ENCODE results near the gene NAGS.

NAGS gene

DNA sequence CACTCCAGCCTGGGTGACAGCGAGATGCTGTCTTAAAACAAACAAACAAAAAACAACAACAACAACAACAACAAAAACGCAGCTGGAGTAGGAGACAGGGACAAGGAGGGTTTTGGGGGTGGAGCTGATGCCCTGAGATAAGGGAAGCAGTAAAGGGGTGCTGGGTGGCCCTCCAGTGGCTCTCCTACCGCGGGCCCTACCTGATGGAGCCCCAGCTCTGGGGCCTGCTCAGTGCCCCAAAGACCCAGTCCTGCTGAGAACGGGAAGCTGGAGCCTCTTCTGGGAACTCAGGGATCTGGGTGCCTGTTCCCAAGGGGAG, 21.3 kb upstream of the NAGS start:
- Histone ChIP-seq H3K27me3 (replicated peaks) (peaks cover 24% of the 10 kb centered on the region), H3K4me3 (ENCODE audit: low read depth, low read length) (no peak overlapping the region), H3K36me3 (replicated peaks) (no peaks in the 10 kb centered on the region), H3K27ac (no peak overlapping the region)
- TF ChIP-seq CTCF (IDR thresholded peaks at IDR 0.05; ENCODE audit: low read depth, low read length, missing control alignments) = no peak
- no peak for DNase-seq
- in situ Hi-C loops (cut with HindIII; ENCODE audit: low pct_ligation_motif_present, low sequenced_read_pairs) = no loop called here

GRCh38 chr17:43983515-43984411, 20.7 kb upstream of the NAGS start:
- in situ Hi-C loops (cut with HindIII; ENCODE audit: low pct_ligation_motif_present, low sequenced_read_pairs) = no loop called here
- peaks cover 19% of the 10 kb centered on the region for H3K27me3 ChIP-seq (replicated peaks)
- peak; percentile 58 for TF ChIP-seq CTCF (IDR thresholded peaks at IDR 0.05; ENCODE audit: low read depth, low read length, missing control alignments)
- no peak overlapping the region for H3K27ac ChIP-seq
- H3K36me3 ChIP-seq (replicated peaks) = no peaks in the 10 kb centered on the region
- DNase-seq = no peak
- H3K4me3 ChIP-seq (ENCODE audit: low read depth, low read length) = peak overlapping the region; percentile 39

DNA sequence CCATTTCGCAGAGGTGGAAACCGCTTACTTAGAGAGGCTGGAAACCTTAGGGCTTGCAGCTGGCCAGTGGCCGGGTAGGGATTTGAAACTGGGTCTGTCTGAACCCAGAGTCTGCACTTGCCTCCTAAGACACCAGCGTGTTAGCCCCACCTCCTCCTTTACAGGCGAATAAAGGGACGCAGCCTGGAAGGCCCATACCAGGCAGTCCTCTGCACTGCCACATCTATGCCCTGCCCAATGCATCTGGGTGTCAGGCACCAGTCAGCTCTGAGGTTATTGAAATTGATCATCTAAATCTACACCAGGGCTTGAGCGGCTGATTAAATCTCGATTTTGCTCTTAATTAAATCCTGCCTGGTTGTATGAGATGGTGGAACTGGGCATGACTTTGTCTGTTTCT, 19.9 kb upstream of the NAGS start:
- in situ Hi-C loops (cut with HindIII; ENCODE audit: low pct_ligation_motif_present, low sequenced_read_pairs) = no loop called here
- DNase-seq = no peak
- no peak overlapping the region for H3K4me3 ChIP-seq (ENCODE audit: low read depth, low read length)
- peaks cover 18% of the 10 kb centered on the region for H3K27me3 ChIP-seq (replicated peaks)
- no peak for TF ChIP-seq CTCF (IDR thresholded peaks at IDR 0.05; ENCODE audit: low read depth, low read length, missing control alignments)
- no peak overlapping the region for H3K27ac ChIP-seq
- H3K36me3 ChIP-seq (replicated peaks) = no peaks in the 10 kb centered on the region

GRCh38 chr17:43986225-43986981, 18.0 kb upstream of the NAGS start:
- TF ChIP-seq CTCF (IDR thresholded peaks at IDR 0.05; ENCODE audit: low read depth, low read length, missing control alignments) = no peak
- in situ Hi-C loops (cut with HindIII; ENCODE audit: low pct_ligation_motif_present, low sequenced_read_pairs) = no loop called here
- H3K36me3 ChIP-seq (replicated peaks) = no peaks in the 10 kb centered on the region
- H3K27ac ChIP-seq = no peak overlapping the region
- peaks cover 18% of the 10 kb centered on the region for H3K27me3 ChIP-seq (replicated peaks)
- DNase-seq = no peak
- H3K4me3 ChIP-seq (ENCODE audit: low read depth, low read length) = no peak overlapping the region

DNA sequence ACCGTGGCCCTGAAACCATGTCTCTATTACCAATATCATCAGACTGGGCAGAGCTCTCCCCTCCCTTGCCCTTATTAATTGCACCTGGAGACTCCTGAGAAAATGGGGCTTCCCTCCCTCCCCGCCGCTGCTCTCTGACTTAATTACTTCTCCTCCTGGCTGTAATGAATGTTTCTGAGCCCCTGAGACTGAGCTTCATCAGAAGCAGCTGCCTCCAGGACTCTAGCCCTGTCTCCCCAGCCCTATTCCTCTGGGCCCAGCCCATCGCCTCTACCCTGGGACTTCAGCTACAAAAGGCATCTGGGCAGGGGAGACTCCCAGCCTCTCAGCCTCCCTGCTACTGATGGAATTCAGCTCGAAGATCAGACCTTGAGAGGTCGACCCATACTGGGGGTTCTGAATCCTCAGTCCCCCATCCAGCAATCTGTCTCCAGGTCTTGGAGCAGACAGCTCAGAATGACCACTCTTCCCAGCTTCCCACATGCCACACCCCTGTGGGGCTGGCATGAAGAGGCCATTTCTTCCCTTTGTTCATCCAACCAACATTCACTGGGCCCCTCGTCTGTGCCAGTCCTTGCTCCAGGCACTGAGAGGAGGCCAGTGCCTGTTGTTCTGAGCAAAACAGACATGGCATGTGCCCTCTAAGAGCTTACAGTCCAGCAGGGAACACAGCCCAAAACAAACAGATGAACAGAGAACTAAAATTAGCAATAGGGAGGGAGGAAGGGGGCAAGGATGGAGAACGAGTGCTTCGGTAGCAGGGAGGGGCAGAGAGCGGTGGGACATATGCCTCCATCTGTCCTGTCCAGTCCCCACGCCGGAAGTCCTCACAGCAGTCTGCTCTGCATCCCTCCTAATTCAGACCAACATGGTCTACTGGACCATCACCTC, 17.0 kb upstream of the NAGS start:
- Histone ChIP-seq H3K27ac (no peak overlapping the region), H3K36me3 (replicated peaks) (no peaks in the 10 kb centered on the region), H3K27me3 (replicated peaks) (peaks cover 14% of the 10 kb centered on the region), H3K4me3 (ENCODE audit: low read depth, low read length) (no peak overlapping the region)
- no peak for DNase-seq
- TF ChIP-seq CTCF (IDR thresholded peaks at IDR 0.05; ENCODE audit: low read depth, low read length, missing control alignments) = no peak
- in situ Hi-C loops (cut with HindIII; ENCODE audit: low pct_ligation_motif_present, low sequenced_read_pairs) = no loop called here

Measured in brain microvascular endothelial cell (primary cell).